ENCODE measurements around the gene PRKCE.

DNA sequence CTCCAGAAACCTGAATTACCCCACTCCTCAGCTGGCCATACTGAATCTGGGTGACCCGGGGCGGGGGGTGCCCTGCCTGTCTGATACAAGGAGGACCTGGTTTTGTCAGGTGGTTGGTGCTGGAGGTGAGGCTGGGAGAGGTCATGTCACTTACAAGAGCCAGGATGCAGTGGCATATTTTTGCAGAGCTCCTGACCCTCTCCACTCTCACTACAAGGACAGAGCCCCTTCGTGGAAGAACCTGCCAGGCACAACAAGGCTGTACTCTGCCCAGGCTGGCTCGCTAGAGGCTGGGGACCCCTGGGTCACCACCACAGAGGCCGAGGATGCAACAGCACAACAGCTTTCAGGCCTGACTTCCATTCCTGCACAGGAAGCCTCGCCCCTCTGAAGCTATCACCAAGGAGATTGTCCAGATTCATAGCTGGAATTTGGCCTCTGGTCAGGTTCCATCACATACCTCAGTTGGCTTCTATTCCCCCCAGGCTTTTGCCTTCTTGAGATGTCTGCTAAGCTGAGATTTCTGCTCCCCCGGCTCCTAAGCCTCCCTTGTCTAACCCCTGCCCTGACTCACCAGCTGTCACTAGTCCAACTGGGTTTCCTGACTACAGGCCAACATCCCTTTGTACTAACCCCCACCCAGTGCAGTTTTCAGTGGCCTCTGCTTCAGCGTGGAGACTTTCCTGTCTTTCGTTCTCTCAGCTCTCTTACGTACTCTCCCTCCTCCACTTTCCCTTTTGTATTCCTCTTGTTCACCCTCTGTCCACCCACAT lies 513.2 kb downstream of the PRKCE start:
- TF ChIP-seq, protein P1, sequence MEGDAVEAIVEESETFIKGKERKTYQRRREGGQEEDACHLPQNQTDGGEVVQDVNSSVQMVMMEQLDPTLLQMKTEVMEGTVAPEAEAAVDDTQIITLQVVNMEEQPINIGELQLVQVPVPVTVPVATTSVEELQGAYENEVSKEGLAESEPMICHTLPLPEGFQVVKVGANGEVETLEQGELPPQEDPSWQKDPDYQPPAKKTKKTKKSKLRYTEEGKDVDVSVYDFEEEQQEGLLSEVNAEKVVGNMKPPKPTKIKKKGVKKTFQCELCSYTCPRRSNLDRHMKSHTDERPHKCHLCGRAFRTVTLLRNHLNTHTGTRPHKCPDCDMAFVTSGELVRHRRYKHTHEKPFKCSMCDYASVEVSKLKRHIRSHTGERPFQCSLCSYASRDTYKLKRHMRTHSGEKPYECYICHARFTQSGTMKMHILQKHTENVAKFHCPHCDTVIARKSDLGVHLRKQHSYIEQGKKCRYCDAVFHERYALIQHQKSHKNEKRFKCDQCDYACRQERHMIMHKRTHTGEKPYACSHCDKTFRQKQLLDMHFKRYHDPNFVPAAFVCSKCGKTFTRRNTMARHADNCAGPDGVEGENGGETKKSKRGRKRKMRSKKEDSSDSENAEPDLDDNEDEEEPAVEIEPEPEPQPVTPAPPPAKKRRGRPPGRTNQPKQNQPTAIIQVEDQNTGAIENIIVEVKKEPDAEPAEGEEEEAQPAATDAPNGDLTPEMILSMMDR (IDR thresholded peaks at IDR 0.05): no peak
- no peak for TF ChIP-seq POLR2A (IDR thresholded peaks at IDR 0.05)
